Thyroid gland (tissue), 4 donors: ENCODE data around the gene AXL. TPM values are rescaled to one million over a fixed set of nuclear protein-coding genes. Genes with fewer than 3 reads are reported as not detected.

ENCODE experiments used
- DNase-seq, 2 donors: peaks; one replicate each; pipeline ENCODE4 v3.0.0-alpha.2; 2019
- H3K27ac ChIP-seq, 3 donors: fragments of 200-600 bp; sonication (generic); 1 replicate in 2 of 3; 2 replicates in 1 of 3; pipeline ENCODE4 v1.5.1; 2016 to 2019; ENCODE audit warnings: mild to moderate bottlenecking in 1 of 3, moderate library complexity in 1 of 3
- H3K27me3 ChIP-seq: fragments of 200-600 bp; sonication (generic); one replicate; pipeline ENCODE4 v1.5.1; 2019
- H3K36me3 ChIP-seq, 2 donors: fragments of 200-600 bp; sonication (generic); one replicate each; pipeline ENCODE4 v1.5.1; 2016 to 2019
- H3K4me1 ChIP-seq, 2 donors: fragments of 200-600 bp; sonication (generic); one replicate each; pipeline ENCODE4 v1.5.1; 2017 to 2019
- H3K4me3 ChIP-seq, 3 donors: fragments of 200-600 bp; sonication (generic); replicated peaks in 1 of 3; 1 replicate in 2 of 3; 2 replicates in 1 of 3; pipeline ENCODE4 v1.5.1; 2016; ENCODE audit warnings: mild to moderate bottlenecking in 1 of 3
- H3K9me3 ChIP-seq: fragments of 200-600 bp; sonication (generic); one replicate; pipeline ENCODE4 v1.5.1; 2017
- CTCF ChIP-seq, 6 experiments: fragments of 200-600 bp in 3 of 6; fragments of 450-650 bp in 3 of 6; sonication (generic) in 3 of 6; IDR thresholded peaks; one replicate each; pipeline ENCODE4 v1.5.1; 2016 to 2019; ENCODE audit warnings: antibody characterized with exemption in 6 of 6, mild to moderate bottlenecking in 2 of 6, inconsistent platforms in 1 of 6, moderate library complexity in 1 of 6
- POLR2A ChIP-seq, 2 donors: fragments of 450-650 bp; IDR thresholded peaks; one replicate each; pipeline ENCODE4 v1.6.1; 2017; ENCODE audit warnings: antibody characterized with exemption in 2 of 2, mild to moderate bottlenecking in 2 of 2, moderate library complexity in 1 of 2
- WGBS, 2 donors: methylation state at CpG; one replicate each; pipeline ENCODE4 v1.1.5; 2017; 5-methylcytosine and 5-hydroxymethylcytosine counted together
- intact Hi-C: fragments of 100-400 bp; cut with DNase I; formaldehyde crosslinking; loops from one replicate; pipeline ENCODE4 v1.15.1; 2023
- total RNA-seq, 4 donors: library from RNA; depleted of rRNA; stranded (reverse); fragments of >200 nt; gene quantifications; one replicate each; pipeline ENCODE4 v1.2.3, GENCODE V29; 2016

The AXL gene
- total RNA-seq, 4 donors from 2014 or later: 17.5 to 61.3 (median 35.4) TPM

GRCh38 chr19:41295499-41295898 lies 76.5 kb downstream of the AXL start:
- peaks cover 23 to 46% of the 10 kb centered on the region in 2 donors for H3K4me1 ChIP-seq
- peak overlapping the region in 1 of 3 donors; percentile 73 for H3K27ac ChIP-seq
- no peaks in the 10 kb centered on the region for H3K9me3 ChIP-seq
- no peaks in the 10 kb centered on the region for H3K27me3 ChIP-seq
- TF ChIP-seq POLR2A (IDR thresholded peaks at IDR 0.05) (no peak), CTCF (IDR thresholded peaks at IDR 0.05) (no peak)
- intact Hi-C loops: no loop called here
- no peak for DNase-seq
- WGBS, 2 donors: 79 to 88% methylated on average over 6 of the region's 6 CpGs
- peaks cover 54 to 68% of the 10 kb centered on the region in 2 donors for H3K36me3 ChIP-seq
- H3K4me3 ChIP-seq: no peak overlapping the region

GRCh38 chr19:41296433-41296871 lies 77.4 kb downstream of the AXL start:
- 58 to 70% methylated on average over 2 of the region's 2 CpGs for WGBS, 2 donors
- Histone ChIP-seq H3K9me3 (no peaks in the 10 kb centered on the region), H3K4me1 (peaks cover 23 to 51% of the 10 kb centered on the region in 2 donors), H3K27ac (peak overlapping the region in 2 of 3 donors; percentile 63 to 73), H3K27me3 (no peaks in the 10 kb centered on the region), H3K4me3 (no peak overlapping the region), H3K36me3 (peaks cover 52 to 69% of the 10 kb centered on the region in 2 donors)
- no peak for DNase-seq
- no peak for TF ChIP-seq POLR2A (IDR thresholded peaks at IDR 0.05)
- intact Hi-C loops: no loop called here

- Histone ChIP-seq H3K36me3 (peaks cover 49 to 65% of the 10 kb centered on the region in 2 donors), H3K9me3 (no peaks in the 10 kb centered on the region), H3K4me1 (peaks cover 23 to 51% of the 10 kb centered on the region in 2 donors), H3K27me3 (no peaks in the 10 kb centered on the region), H3K4me3 (no peak overlapping the region), H3K27ac (peak overlapping the region; percentile 37 to 73 (median 63))
- TF ChIP-seq POLR2A (IDR thresholded peaks at IDR 0.05) (no peak), CTCF (IDR thresholded peaks at IDR 0.05) (no peak)
- WGBS, 2 donors: 76 to 80% methylated on average over 7 of the region's 7 CpGs
- intact Hi-C loops: no loop called here
- no peak for DNase-seq
These were observed 78.8 kb downstream of the AXL start for GRCh38 chr19:41297628-41298347.

GRCh38 chr19:41298348-41298964 lies 79.4 kb downstream of the AXL start:
- no peak for TF ChIP-seq POLR2A (IDR thresholded peaks at IDR 0.05)
- no peak for TF ChIP-seq CTCF (IDR thresholded peaks at IDR 0.05)
- 30 to 31% methylated on average over 4 of the region's 4 CpGs for WGBS, 2 donors
- Histone ChIP-seq H3K27ac (peak overlapping the region; percentile 37 to 73 (median 63)), H3K9me3 (no peaks in the 10 kb centered on the region), H3K4me1 (peaks cover 23 to 51% of the 10 kb centered on the region in 2 donors), H3K4me3 (no peak overlapping the region), H3K27me3 (no peaks in the 10 kb centered on the region), H3K36me3 (peaks cover 47 to 65% of the 10 kb centered on the region in 2 donors)
- intact Hi-C loops: no loop called here
- peak; percentile 50 to 58 for DNase-seq

GRCh38 chr19:41299046-41299754 lies 80.2 kb downstream of the AXL start:
- 53 to 65% methylated on average over 10 of the region's 10 CpGs for WGBS, 2 donors
- no peaks in the 10 kb centered on the region for H3K9me3 ChIP-seq
- no peak overlapping the region for H3K4me3 ChIP-seq
- TF ChIP-seq CTCF (IDR thresholded peaks at IDR 0.05) (no peak), POLR2A (IDR thresholded peaks at IDR 0.05) (no peak)
- peaks cover 47 to 65% of the 10 kb centered on the region in 2 donors for H3K36me3 ChIP-seq
- H3K4me1 ChIP-seq: peaks cover 23 to 51% of the 10 kb centered on the region in 2 donors
- intact Hi-C loops: no loop called here
- peak; percentile 36 to 50 for DNase-seq
- H3K27me3 ChIP-seq: no peaks in the 10 kb centered on the region
- peak overlapping the region; percentile 59 to 73 (median 63) for H3K27ac ChIP-seq
